ENCODE measurements around the gene CAND1. TPM values are rescaled to one million over a fixed set of nuclear protein-coding genes. Genes with fewer than 3 reads are reported as not detected.
"Not testable (repeated sequence)": the region's sequence is repeated elsewhere in the genome, so short reads cannot be mapped to it uniquely, and the experiment has no call there.

Gene CAND1
- total and polyA plus RNA-seq, 9 donors = 25.7 to 148 (median 118) TPM

DNA sequence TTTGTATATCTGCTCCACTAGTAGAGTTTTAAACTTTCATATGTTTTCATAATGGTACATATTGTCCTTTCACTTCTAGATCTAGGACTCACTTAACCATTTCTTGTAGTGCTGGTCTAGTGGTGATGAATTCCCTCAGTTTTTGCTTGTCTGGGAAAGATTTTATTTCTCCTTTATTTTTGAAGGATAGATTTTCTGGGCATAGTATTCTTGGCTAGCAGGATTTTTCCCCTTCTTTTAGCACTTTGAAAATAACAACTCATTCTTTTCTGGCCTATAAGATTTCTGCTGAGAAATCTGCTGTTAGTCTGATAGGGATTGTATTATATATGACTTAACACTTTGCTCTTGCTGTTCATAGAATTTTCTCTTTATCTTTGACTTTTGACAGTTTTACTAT is 69.3 kb downstream of the CAND1 start:
- DNase-seq = no peak
- Histone ChIP-seq H3K27me3 (no peaks in the 10 kb centered on the region), H3K27ac (no peak overlapping the region), H3K4me1 (ENCODE audit: insufficient read depth) (no peaks in the 10 kb centered on the region), H3K4me3 (no peak overlapping the region), H3K36me3 (no peaks in the 10 kb centered on the region), H3K9me3 (no peaks in the 10 kb centered on the region)
- intact Hi-C loops (cut with DNase I) = no loop called here
- TF ChIP-seq POLR2A (IDR thresholded peaks at IDR 0.05) (no peak), EP300 (IDR thresholded peaks at IDR 0.05) (no peak)
- TF ChIP-seq, protein P1, sequence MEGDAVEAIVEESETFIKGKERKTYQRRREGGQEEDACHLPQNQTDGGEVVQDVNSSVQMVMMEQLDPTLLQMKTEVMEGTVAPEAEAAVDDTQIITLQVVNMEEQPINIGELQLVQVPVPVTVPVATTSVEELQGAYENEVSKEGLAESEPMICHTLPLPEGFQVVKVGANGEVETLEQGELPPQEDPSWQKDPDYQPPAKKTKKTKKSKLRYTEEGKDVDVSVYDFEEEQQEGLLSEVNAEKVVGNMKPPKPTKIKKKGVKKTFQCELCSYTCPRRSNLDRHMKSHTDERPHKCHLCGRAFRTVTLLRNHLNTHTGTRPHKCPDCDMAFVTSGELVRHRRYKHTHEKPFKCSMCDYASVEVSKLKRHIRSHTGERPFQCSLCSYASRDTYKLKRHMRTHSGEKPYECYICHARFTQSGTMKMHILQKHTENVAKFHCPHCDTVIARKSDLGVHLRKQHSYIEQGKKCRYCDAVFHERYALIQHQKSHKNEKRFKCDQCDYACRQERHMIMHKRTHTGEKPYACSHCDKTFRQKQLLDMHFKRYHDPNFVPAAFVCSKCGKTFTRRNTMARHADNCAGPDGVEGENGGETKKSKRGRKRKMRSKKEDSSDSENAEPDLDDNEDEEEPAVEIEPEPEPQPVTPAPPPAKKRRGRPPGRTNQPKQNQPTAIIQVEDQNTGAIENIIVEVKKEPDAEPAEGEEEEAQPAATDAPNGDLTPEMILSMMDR (IDR thresholded peaks at IDR 0.05) = no peak

DNA sequence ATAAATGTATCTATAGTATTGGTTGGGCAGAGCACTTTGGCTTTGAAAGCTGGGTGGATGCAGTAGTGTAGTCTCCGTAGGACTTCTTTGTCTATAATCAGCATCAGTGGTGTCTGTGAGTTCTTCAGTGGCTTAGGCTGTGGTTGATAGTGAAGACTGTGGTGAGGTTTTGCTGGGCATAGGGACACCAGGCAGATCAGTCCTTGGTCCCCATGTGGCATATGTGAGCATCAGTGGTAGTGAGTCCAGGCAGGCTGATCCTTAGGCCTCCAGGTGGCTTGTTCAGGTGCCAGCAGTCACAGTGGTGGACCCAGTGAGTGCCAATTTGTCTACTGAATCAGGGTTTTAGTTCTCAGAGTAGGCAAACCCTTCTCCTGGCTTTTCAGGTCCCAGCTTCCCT is 70.4 kb downstream of the CAND1 start:
- Histone ChIP-seq H3K4me3 (no peak overlapping the region), H3K4me1 (ENCODE audit: insufficient read depth) (no peaks in the 10 kb centered on the region), H3K36me3 (no peaks in the 10 kb centered on the region), H3K27me3 (no peaks in the 10 kb centered on the region), H3K27ac (no peak overlapping the region), H3K9me3 (no peaks in the 10 kb centered on the region)
- intact Hi-C loops (cut with DNase I) = no loop called here
- 93 to 96% (median 96%) methylated on average over 1 of the region's 1 CpG for WGBS, 3 donors
- TF ChIP-seq, protein P1 (IDR thresholded peaks at IDR 0.05) = no peak
- TF ChIP-seq EP300 (IDR thresholded peaks at IDR 0.05) = no peak
- TF ChIP-seq POLR2A (IDR thresholded peaks at IDR 0.05) = no peak
- DNase-seq = no peak

DNA sequence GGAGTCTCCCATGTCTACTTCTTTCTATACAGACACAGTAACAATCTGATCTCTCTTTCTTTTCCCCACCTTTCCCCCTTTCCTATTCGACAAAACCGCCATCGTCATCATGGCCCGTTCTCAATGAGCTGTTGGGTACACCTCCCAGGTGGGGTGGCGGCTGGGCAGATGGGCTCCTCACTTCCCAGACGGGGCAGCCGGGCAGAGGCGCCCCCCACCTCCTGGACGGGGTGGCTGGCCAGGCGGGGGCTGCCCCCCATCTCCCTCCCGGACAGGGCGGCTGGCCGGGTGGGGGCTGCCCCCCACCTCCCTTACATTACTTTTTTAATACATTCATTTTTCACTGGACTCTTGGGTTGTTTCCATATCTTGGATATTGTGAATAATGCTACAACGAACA is 71.9 kb downstream of the CAND1 start:
- H3K4me1 ChIP-seq (ENCODE audit: insufficient read depth); intact Hi-C loops (cut with DNase I); H3K36me3 ChIP-seq; DNase-seq; H3K4me3 ChIP-seq; H3K9me3 ChIP-seq; H3K27me3 ChIP-seq; H3K27ac ChIP-seq: not testable (repeated sequence)
- 90 to 92% (median 91%) methylated on average over 14 of the region's 14 CpGs for WGBS, 3 donors

DNA sequence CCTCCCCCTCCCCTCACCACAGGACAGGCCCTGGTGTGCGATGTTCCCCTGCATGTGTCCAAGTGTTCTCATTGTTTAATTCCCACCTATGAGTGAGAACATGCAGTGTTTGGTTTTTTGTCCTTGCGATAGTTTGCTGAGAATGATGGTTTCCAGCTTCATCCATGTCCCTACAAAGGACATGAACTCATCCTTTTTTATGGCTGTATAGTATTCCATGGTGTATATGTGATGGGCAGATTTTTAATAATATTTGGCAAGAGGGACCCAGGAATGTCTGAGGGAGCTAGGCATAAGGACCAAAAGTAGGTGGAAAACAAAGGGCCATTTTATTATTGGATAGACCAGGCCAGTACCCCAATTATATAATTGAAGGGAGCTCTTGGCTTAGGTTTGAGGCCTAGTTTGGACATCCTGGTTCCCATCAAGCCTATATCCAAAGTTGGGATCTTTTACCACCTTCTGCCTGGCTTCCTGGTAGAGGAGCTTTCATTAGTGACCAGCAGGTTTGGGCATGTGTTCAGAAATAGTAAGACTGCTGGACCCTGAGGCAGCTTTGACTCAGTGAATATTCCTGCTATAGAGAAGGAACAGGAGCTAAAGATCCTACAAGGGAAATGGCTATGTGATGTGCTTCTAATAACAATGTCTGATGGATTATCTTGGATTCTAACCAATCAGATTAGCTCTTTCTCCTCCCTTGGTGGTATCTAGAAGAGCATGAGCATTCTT is 76.0 kb downstream of the CAND1 start:
- intact Hi-C loops (cut with DNase I) = no loop called here
- Histone ChIP-seq H3K4me1 (ENCODE audit: insufficient read depth) (no peaks in the 10 kb centered on the region), H3K9me3 (no peaks in the 10 kb centered on the region), H3K36me3 (no peaks in the 10 kb centered on the region), H3K4me3 (no peak overlapping the region), H3K27ac (no peak overlapping the region), H3K27me3 (no peaks in the 10 kb centered on the region)
- TF ChIP-seq, protein P1 (IDR thresholded peaks at IDR 0.05) = no peak
- TF ChIP-seq POLR2A (IDR thresholded peaks at IDR 0.05) (no peak), EP300 (IDR thresholded peaks at IDR 0.05) (no peak)
- WGBS, 3 donors = 87 to 95% (median 91%) methylated on average over 2 of the region's 2 CpGs
- no peak for DNase-seq

DNA sequence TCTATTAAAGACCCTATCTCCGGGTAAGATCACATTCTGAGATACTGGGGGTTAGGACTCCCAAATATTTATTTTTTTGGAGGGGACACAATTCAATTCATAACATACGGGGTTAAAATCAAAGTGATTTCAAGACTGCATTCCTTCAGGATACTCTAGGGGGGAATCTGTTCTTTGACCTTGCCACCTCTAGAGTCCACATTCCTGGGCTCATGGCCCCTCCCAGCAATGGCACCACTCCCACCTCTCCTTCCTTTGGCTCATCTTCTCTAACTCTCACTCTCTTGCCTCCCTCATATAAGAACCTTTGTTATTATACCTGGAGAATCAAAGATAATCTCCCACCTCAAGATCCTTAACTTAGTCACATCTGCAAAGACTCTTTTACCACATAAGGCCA is 79.5 kb downstream of the CAND1 start:
- no peaks in the 10 kb centered on the region for H3K4me1 ChIP-seq (ENCODE audit: insufficient read depth)
- H3K36me3 ChIP-seq = no peaks in the 10 kb centered on the region
- H3K27ac ChIP-seq = no peak overlapping the region
- TF ChIP-seq POLR2A (IDR thresholded peaks at IDR 0.05) (no peak), EP300 (IDR thresholded peaks at IDR 0.05) (no peak)
- TF ChIP-seq, protein P1 (IDR thresholded peaks at IDR 0.05) = no peak
- no peak for DNase-seq
- H3K9me3 ChIP-seq = no peaks in the 10 kb centered on the region
- H3K4me3 ChIP-seq = no peak overlapping the region
- intact Hi-C loops (cut with DNase I) = no loop called here
- WGBS, 3 donors = 84 to 89% (median 87%) methylated on average over 2 of the region's 2 CpGs
- no peaks in the 10 kb centered on the region for H3K27me3 ChIP-seq
